ENCODE results near the gene RGS6.

GRCh38 chr14:72402377-72402772 lies 470.1 kb downstream of the RGS6 start:
- TF ChIP-seq POLR2A (IDR thresholded peaks at IDR 0.05) (no peak), CTCF (IDR thresholded peaks at IDR 0.05) (no peak), POLR2AphosphoS5 (IDR thresholded peaks at IDR 0.05) (no peak)

All from breast epithelium (tissue), 3 donors.